Small intestine (tissue), 7 donors: ENCODE data around the gene SPRYD7. TPM values are rescaled to one million over a fixed set of nuclear protein-coding genes. Genes with fewer than 3 reads are reported as not detected.
A peak's percentile ranks its signal among the peaks of the same experiment; 100 is the strongest.

ENCODE experiments used
- DNase-seq, 2 donors: peaks; one replicate each; pipeline versions ENCODE4 v3.0.0 to v3.0.0-alpha.2; 2013
- FAIRE-seq: peaks from 2 replicates; lab custom pipeline; 2012; peaks lifted over from hg19 to GRCh38; lab: Jason Lieb, UNC
- H3K27ac ChIP-seq, 3 donors: one replicate each; pipeline ENCODE4 v1.5.1; 2013; ENCODE audit warnings: low read length in 2 of 3, mild to moderate bottlenecking in 2 of 3, control low read depth in 1 of 3, inconsistent platforms in 1 of 3, low read depth in 1 of 3, moderate library complexity in 1 of 3
- H3K27me3 ChIP-seq, 3 donors: one replicate each; pipeline ENCODE4 v1.6.1; 2013; ENCODE audit warnings: low read length in 3 of 3, inconsistent platforms in 1 of 3; ENCODE audit not compliant: control insufficient read depth in 3 of 3, insufficient read depth in 3 of 3
- H3K36me3 ChIP-seq, 3 donors: one replicate each; pipeline ENCODE4 v1.6.1; 2013; ENCODE audit warnings: low read length in 3 of 3, inconsistent platforms in 1 of 3, low read depth in 1 of 3, mild to moderate bottlenecking in 1 of 3, moderate library complexity in 1 of 3; ENCODE audit not compliant: control insufficient read depth in 3 of 3, insufficient read depth in 2 of 3
- H3K4me1 ChIP-seq, 3 donors: one replicate each; pipeline ENCODE4 v1.6.1; 2013; ENCODE audit warnings: low read length in 2 of 3, inconsistent platforms in 1 of 3, low read depth in 1 of 3, mild to moderate bottlenecking in 1 of 3, moderate library complexity in 1 of 3; ENCODE audit not compliant: control insufficient read depth in 3 of 3, insufficient read depth in 2 of 3
- H3K4me3 ChIP-seq, 3 donors: one replicate each; pipeline ENCODE4 v1.5.1; 2013; ENCODE audit warnings: low read length in 3 of 3, control low read depth in 1 of 3, inconsistent platforms in 1 of 3, low read depth in 1 of 3, mild to moderate bottlenecking in 1 of 3, moderate library complexity in 1 of 3
- H3K9me3 ChIP-seq, 2 donors: one replicate each; pipeline ENCODE4 v1.6.1; 2013; ENCODE audit warnings: low read depth in 1 of 2, low read length in 1 of 2; ENCODE audit not compliant: control insufficient read depth in 2 of 2, insufficient read depth in 1 of 2
- WGBS, 3 donors: extraction: QIAGEN DNeasy Blood & Tissue Kit; methylation state at CpG; one replicate each; pipeline ENCODE4 v1.1.7; 2013; 5-methylcytosine and 5-hydroxymethylcytosine counted together
- polyA plus RNA-seq, 4 donors: library from polyadenylated mRNA; stranded (reverse) in 3 of 4; unstranded in 1 of 4; fragments of 200-250 nt in 3 of 4; fragments of 120-200 nt in 1 of 4; gene quantifications; one replicate each; pipeline versions ENCODE4 v1.2.1 to v1.2.3, GENCODE V29; 2013
- donor health status: healthy with polysubstance abuse.
- donor health status: control.
- donor health status: control.
- donor health status: Bipolar disorder and iron deficiency.
- donor health status: healthy.

Gene SPRYD7
- polyA plus RNA-seq, 4 donors = 7.0 to 11.9 (median 7.7) TPM

DNA sequence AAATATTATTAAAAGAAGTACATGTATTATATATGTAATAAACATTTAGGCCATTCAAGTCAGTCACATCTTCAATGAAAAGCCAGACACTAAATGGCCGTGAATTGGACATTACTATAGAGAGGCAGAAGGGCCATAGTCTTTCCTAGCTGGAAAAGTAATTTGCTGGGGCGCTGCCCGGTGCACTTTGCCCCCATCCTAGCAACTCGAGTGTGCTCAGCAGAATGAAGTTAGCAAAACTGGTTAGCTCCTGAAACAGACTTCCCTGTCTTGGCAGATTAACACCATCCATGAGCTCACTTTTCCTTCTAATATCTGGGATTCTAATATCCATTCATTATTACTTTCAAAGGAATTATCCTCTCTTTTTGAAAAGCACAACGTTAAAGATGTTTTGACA, 2.8 kb upstream of the SPRYD7 start:
- H3K27ac ChIP-seq = peak overlapping the region in 1 of 3 donors; percentile 94
- peak; percentile 44 for FAIRE-seq
- H3K27me3 ChIP-seq = no peaks in the 10 kb centered on the region
- WGBS, 3 donors = 11 to 35% (median 33%) methylated on average over 5 of the region's 5 CpGs
- no peak overlapping the region for H3K4me3 ChIP-seq
- DNase-seq = peak; percentile 91 to 93
- no peaks in the 10 kb centered on the region for H3K9me3 ChIP-seq
- H3K4me1 ChIP-seq = peaks cover 0 to 25% (median 2%) of the 10 kb centered on the region in 3 donors
- H3K36me3 ChIP-seq = no peaks in the 10 kb centered on the region

DNA sequence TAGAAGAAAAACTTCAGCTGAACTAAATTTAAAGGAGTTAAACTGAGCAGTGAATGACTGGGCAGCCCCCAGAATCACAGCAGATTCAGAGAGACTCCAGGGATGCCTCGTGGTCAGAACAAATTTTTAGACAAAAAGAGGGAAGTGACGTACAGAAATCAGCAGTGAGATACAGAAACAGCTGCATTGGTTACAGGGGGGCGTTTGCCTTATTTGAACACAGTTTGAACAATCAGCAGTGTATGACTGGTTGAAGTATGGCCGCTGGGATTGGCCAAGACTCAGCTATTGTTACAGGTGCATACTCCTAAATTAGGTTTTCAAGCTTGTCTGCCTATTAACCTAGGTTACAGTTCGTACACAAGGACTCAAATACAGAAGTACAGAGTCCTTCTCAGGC, 2.2 kb upstream of the SPRYD7 start:
- 14 to 49% (median 32%) methylated on average over 5 of the region's 5 CpGs for WGBS, 3 donors
- no peaks in the 10 kb centered on the region for H3K9me3 ChIP-seq
- H3K4me1 ChIP-seq = peaks cover 0 to 25% (median 2%) of the 10 kb centered on the region in 3 donors
- H3K36me3 ChIP-seq = no peaks in the 10 kb centered on the region
- no peak overlapping the region for H3K4me3 ChIP-seq
- DNase-seq (peak; percentile 43 to 57), FAIRE-seq (no peak)
- H3K27ac ChIP-seq = peak overlapping the region in 2 of 3 donors; percentile 27 to 94
- no peaks in the 10 kb centered on the region for H3K27me3 ChIP-seq

DNA sequence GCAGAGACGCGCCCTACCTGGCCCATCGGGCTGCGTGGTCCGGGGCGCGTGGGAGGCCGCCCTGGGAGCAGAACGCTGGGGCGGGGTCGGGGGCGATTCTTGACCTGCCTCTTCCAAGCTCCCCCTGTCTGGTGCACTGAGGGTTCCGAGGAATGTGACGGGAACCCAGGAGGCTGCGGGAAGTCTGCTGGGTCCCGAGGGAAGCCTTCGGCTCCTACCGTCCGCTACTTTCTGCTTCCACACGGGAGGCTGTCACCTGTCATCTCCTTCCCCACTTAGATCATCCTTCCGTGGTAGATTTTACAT, 781 bp upstream of the SPRYD7 start:
- FAIRE-seq = no peak

DNA sequence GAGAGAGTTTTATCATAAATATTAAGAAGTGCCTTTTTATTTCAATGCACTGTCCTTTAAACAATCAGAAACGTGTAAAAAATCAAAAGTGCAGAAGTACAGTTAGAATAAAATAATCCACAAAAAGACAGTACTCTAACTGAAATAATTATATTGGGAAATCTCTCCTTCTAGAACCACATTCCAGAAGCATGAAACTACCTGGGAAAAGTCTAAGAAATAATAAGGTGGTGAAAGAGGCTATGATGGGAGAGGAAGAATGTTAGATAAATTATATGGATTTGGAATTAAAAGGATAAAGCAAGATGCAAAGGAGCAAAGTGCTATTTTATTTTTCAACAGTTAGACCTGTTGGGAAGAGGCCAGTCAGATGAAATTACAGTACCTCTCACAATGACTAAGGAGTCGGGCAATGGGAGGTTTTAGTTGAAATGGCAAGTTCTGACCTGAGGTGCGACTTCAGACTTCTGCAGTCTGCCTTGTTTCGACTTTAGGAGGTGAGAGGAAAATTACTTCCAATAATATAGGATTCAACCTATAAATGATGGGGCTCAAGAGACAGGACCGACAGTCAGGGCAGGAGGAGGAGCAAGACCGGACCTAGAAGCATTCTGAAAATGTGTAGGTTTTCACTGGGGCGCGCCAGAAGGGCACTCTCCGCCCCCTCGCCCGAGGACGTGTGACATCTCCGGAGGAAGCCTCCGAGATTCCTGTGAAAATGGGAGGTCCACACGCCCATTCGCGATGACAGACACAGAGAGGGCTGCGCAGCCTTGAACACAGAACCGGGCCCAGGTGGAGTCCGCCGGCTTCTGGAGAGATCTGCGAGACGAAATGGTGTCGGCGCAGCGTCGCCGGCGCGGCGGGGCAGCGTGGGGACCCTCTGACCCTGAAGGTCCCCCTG, 717 bp downstream of the SPRYD7 start:
- WGBS, 3 donors = 1 to 3% (median 2%) methylated on average over 26 to 32 of the region's 32 CpGs
- Histone ChIP-seq H3K36me3 (peaks cover 0 to 2% (median 0%) of the 10 kb centered on the region in 3 donors), H3K9me3 (no peaks in the 10 kb centered on the region), H3K4me3 (peak overlapping the region; percentile 73 to 86 (median 76)), H3K27ac (peak overlapping the region; percentile 77 to 92 (median 81)), H3K27me3 (no peaks in the 10 kb centered on the region), H3K4me1 (peaks cover 0 to 20% (median 2%) of the 10 kb centered on the region in 3 donors)
- FAIRE-seq (no peak), DNase-seq (peak in 1 of 2 donors; percentile 29)

More for the DNA sequence above, 781 bp upstream of the SPRYD7 start:
- Histone ChIP-seq H3K27me3 (no peaks in the 10 kb centered on the region), H3K27ac (peak overlapping the region; percentile 72 to 94 (median 74)), H3K9me3 (no peaks in the 10 kb centered on the region), H3K4me3 (peak overlapping the region; percentile 61 to 86 (median 76)), H3K4me1 (peaks cover 0 to 25% (median 2%) of the 10 kb centered on the region in 3 donors), H3K36me3 (no peaks in the 10 kb centered on the region)
- WGBS, 3 donors = 0 to 1% (median 1%) methylated on average over 14 to 21 of the region's 21 CpGs
- DNase-seq = no peak

DNA sequence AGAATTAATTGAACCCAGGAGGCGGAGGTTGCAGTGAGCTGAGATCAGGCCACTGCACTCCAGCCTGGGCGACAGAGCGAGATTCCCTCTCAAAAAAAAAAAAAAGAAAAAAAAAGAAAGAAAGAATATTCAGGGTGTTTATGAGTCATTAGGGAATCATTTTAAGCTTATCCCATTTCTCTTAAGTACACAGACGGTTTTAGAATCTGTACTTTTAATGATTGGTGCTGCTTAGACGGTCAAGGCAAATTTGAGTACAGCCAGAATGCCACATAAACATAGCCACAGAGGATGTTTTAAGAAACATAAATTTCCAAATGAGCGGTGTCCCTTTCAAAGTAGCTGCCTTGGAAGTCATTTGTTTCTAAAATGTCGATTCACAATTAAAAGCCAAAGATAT, 2.6 kb downstream of the SPRYD7 start:
- FAIRE-seq (no peak), DNase-seq (no peak)
- peaks cover 0 to 14% (median 2%) of the 10 kb centered on the region in 3 donors for H3K4me1 ChIP-seq
- H3K9me3 ChIP-seq = no peaks in the 10 kb centered on the region
- H3K4me3 ChIP-seq = no peak overlapping the region
- WGBS, 3 donors = 91 to 94% (median 91%) methylated on average over 7 of the region's 7 CpGs
- H3K36me3 ChIP-seq = peaks cover 0 to 12% (median 0%) of the 10 kb centered on the region in 3 donors
- H3K27ac ChIP-seq = no peak overlapping the region
- H3K27me3 ChIP-seq = no peaks in the 10 kb centered on the region

DNA sequence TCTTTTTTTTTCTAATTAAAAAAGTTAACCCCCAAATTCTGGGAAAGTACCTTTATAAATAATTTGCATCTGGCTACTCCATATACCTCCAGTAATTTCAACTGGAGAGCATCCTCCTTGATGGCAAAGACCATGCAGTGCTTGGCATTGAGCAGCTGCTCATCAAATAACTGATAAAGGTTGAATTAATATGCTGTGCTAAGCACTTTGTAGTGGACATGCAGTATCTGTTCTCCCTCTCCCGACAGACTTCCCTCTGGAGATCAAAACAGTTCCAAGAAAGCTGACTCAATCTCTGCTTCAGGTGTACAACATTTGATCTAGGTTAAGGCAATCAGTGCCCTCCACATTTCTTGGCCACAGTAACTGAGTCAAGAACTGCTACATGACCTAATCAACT, 3.3 kb downstream of the SPRYD7 start:
- Histone ChIP-seq H3K4me3 (no peak overlapping the region), H3K36me3 (peaks cover 0 to 15% (median 2%) of the 10 kb centered on the region in 3 donors), H3K4me1 (peaks cover 0 to 10% (median 2%) of the 10 kb centered on the region in 3 donors), H3K9me3 (no peaks in the 10 kb centered on the region), H3K27ac (no peak overlapping the region), H3K27me3 (no peaks in the 10 kb centered on the region)
- FAIRE-seq = no peak
- no peak for DNase-seq
- WGBS, 3 donors = 20 to 58% (median 53%) methylated on average over 1 of the region's 1 CpG

DNA sequence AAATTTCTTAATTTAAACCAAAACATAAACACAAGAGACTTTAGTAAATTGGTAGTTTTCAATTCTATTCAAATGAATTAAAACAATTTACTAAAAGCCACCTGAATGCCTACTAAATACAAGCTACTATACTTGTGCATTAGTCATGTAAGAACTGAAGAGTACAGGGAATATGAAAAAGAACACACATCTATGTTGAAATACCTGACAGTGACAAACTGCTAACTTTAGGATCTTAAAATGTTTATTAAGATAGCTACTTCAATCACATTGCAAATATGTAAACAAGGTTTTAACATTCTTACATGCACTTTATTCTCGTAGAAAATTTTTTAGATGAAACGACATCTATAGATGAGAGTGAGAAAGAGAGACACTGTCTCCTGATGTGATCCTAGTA, 4.1 kb downstream of the SPRYD7 start:
- no peaks in the 10 kb centered on the region for H3K27me3 ChIP-seq
- peaks cover 0 to 21% (median 2%) of the 10 kb centered on the region in 3 donors for H3K36me3 ChIP-seq
- 76 to 88% (median 86%) methylated on average over 2 of the region's 2 CpGs for WGBS, 3 donors
- no peak for FAIRE-seq
- peaks cover 0 to 4% (median 2%) of the 10 kb centered on the region in 3 donors for H3K4me1 ChIP-seq
- no peak overlapping the region for H3K27ac ChIP-seq
- no peak for DNase-seq
- H3K4me3 ChIP-seq = no peak overlapping the region
- no peaks in the 10 kb centered on the region for H3K9me3 ChIP-seq

DNA sequence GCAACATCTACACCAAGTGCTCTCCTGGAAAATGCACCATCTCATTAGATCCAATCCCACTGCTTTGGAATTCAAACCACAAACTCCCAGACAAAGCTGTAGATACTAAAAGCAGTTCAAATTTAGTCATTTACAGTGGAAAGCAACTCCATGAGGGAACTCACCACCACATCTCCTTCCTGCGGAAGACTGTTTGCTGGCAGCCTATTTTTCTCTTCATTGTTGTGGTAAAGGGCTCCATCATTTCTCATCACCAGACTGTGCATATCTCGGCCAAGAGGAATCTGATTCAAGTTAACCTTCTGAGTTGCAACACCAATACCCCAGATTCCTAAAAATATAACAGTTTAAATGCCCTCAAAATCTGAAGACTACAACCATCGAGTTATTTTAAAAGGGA, 8.4 kb downstream of the SPRYD7 start:
- Histone ChIP-seq H3K36me3 (peaks cover 0 to 40% (median 2%) of the 10 kb centered on the region in 3 donors), H3K27me3 (no peaks in the 10 kb centered on the region), H3K9me3 (no peaks in the 10 kb centered on the region), H3K4me1 (no peaks in the 10 kb centered on the region), H3K4me3 (no peak overlapping the region), H3K27ac (no peak overlapping the region)
- no peak for FAIRE-seq
- WGBS, 3 donors = 79 to 89% (median 84%) methylated on average over 3 of the region's 3 CpGs
- no peak for DNase-seq
